Osteoblast (primary cell): ENCODE data around the gene CCNYL1. TPM values are rescaled to one million over a fixed set of nuclear protein-coding genes. Genes with fewer than 3 reads are reported as not detected.

Source experiments
- DNase-seq: peaks from one replicate; pipeline ENCODE4 v3.0.0; 2011; ENCODE audit warnings: low spot score, mixed read lengths; ENCODE audit not compliant: insufficient read length; ENCODE audit errors: missing footprints
- H2AFZ ChIP-seq: 2 replicates; pipeline ENCODE4 v1.6.0; 2011; ENCODE audit warnings: mild to moderate bottlenecking, low read length
- H3K27ac ChIP-seq: 2 replicates; pipeline ENCODE4 v1.5.1; 2011; ENCODE audit warnings: mild to moderate bottlenecking, low read depth, low read length, moderate library complexity
- H3K27me3 ChIP-seq: 2 replicates; pipeline ENCODE4 v1.6.0; 2012; ENCODE audit warnings: mild to moderate bottlenecking, control low read depth, inconsistent platforms, low read length, moderate library complexity; ENCODE audit not compliant: insufficient read depth
- H3K36me3 ChIP-seq: 2 replicates; pipeline ENCODE4 v1.5.1; 2011; ENCODE audit warnings: mild to moderate bottlenecking, low read length, control low read depth, moderate library complexity; ENCODE audit not compliant: insufficient read depth
- H3K4me1 ChIP-seq: 2 replicates; pipeline ENCODE4 v1.5.1; 2011; ENCODE audit warnings: mild to moderate bottlenecking, low read length, control low read depth, moderate library complexity; ENCODE audit not compliant: insufficient read depth
- H3K4me2 ChIP-seq: 2 replicates; pipeline ENCODE4 v1.6.0; 2011; ENCODE audit warnings: mild to moderate bottlenecking, low read length; ENCODE audit not compliant: insufficient read depth
- H3K4me3 ChIP-seq: fragments of 200-600 bp; sonication (generic); 3 replicates; pipeline ENCODE4 v1.5.1; 2012; ENCODE audit warnings: mild to moderate bottlenecking, low read length, inconsistent platforms; ENCODE audit not compliant: insufficient read depth
- H3K79me2 ChIP-seq: 2 replicates; pipeline ENCODE4 v1.6.0; 2012; ENCODE audit warnings: mild to moderate bottlenecking, low read length, control low read depth, inconsistent platforms; ENCODE audit not compliant: insufficient read depth
- H3K9me3 ChIP-seq: 2 replicates; pipeline ENCODE4 v1.5.1; 2011; ENCODE audit warnings: low read depth, low read length, control low read depth
- H4K20me1 ChIP-seq: 2 replicates; pipeline ENCODE4 v1.6.0; 2012; ENCODE audit warnings: mild to moderate bottlenecking, low read length, control low read depth; ENCODE audit not compliant: insufficient read depth
- total RNA-seq: library from RNA; depleted of rRNA; stranded (reverse); fragments of >200 nt; gene quantifications from 2 replicates; pipeline ENCODE4 v1.2.3, GENCODE V29; 2012
- TF ChIP-seq, protein P1 (sequence below): IDR thresholded peaks from 2 replicates; pipeline ENCODE4 v1.5.1; 2011; ENCODE audit warnings: mild to moderate bottlenecking, low read depth, low read length, moderate library complexity; ENCODE audit errors: extremely low read depth

Gene CCNYL1
- total RNA-seq, 1 donor = 15.9 TPM

DNA sequence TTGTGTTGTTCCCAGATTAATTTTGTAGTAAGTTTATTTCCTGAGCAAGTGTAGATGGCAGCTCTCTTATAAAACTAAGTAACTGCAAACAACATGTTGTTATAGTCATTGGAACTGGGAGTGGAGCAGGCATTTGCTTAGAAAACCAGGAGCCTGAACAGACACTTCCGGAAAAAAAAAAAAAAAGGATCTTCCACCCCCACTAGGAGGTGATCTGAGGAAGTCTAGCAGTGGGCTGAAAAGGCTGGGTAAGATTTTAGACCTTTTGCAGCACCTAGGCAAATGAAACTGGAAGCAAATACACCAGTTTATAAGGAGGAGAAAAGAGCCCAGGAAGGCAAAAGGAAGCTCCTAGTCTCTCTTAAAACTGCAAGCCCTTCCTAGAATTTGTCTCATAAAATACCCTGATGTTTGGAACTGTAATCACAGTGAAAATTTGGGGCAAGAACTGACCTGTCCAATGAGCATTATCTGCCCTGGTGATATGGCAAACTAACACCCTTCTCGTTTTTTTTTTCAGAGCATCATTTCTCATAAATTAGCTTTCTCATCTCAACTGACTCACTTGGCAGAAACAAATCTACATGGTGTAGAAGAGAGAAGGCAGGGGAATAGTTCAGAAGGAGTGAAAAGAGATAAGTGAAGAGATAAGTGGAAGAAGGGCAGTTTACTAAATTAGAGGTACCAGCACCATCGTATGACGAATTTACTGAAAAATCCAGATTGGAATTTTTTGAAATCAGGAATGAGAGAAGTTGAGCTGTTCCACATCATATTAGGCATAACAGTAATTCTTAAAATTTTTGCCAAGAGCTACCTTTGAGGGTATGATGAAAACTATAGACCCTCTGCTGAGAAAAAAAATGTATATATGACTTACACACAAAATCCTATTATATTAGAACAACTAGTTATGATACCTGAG, 4.2 kb upstream of the CCNYL1 start:
- H4K20me1 ChIP-seq = no peaks in the 10 kb centered on the region
- peaks cover 6% of the 10 kb centered on the region for H3K79me2 ChIP-seq
- no peak for DNase-seq
- no peaks in the 10 kb centered on the region for H3K36me3 ChIP-seq
- H3K27ac ChIP-seq = no peak overlapping the region
- H2AFZ ChIP-seq = peak overlapping the region; percentile 33
- peak overlapping the region; percentile 1 for H3K4me2 ChIP-seq
- H3K4me3 ChIP-seq = no peak overlapping the region
- no peaks in the 10 kb centered on the region for H3K9me3 ChIP-seq
- no peaks in the 10 kb centered on the region for H3K27me3 ChIP-seq
- peaks cover 10% of the 10 kb centered on the region for H3K4me1 ChIP-seq
- TF ChIP-seq, protein P1, sequence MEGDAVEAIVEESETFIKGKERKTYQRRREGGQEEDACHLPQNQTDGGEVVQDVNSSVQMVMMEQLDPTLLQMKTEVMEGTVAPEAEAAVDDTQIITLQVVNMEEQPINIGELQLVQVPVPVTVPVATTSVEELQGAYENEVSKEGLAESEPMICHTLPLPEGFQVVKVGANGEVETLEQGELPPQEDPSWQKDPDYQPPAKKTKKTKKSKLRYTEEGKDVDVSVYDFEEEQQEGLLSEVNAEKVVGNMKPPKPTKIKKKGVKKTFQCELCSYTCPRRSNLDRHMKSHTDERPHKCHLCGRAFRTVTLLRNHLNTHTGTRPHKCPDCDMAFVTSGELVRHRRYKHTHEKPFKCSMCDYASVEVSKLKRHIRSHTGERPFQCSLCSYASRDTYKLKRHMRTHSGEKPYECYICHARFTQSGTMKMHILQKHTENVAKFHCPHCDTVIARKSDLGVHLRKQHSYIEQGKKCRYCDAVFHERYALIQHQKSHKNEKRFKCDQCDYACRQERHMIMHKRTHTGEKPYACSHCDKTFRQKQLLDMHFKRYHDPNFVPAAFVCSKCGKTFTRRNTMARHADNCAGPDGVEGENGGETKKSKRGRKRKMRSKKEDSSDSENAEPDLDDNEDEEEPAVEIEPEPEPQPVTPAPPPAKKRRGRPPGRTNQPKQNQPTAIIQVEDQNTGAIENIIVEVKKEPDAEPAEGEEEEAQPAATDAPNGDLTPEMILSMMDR = no peak

DNA sequence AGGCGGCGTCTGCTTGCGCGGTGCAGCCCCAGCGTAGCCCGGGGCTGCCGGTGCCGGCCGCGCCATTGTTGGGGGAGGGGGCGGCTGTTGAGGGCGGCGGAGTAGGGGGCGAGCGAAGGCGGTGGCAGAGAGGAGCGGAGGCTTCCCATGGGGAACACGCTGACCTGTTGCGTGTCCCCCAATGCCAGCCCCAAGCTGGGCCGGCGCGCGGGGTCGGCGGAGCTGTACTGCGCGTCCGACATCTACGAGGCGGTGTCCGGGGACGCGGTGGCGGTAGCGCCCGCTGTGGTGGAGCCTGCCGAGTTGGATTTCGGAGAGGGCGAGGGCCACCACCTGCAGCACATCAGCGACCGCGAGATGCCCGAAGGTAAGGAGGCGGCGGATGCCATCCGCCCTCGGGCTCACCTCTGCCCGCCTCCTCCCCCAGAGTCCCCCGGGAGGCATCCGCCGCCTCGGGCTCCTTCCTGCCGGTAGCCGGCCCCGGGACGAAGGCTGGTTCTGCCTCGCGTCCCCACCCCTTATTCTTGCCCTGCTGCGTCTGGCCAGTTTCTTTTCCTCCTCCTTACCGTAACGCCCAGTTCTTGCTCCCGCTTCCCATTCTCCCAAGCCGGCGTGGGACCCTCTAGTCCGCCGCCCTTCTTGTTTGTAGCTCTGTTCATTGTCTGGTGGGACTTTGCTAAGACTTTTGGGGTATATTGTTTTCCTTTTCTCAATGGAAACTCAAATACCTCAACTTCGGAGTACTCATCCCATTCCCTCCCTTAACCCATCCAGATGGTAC, 500 bp downstream of the CCNYL1 start:
- Histone ChIP-seq H3K27me3 (no peaks in the 10 kb centered on the region), H3K4me1 (peaks cover 17% of the 10 kb centered on the region), H3K4me3 (peak overlapping the region; percentile 90), H4K20me1 (no peaks in the 10 kb centered on the region), H3K36me3 (no peaks in the 10 kb centered on the region), H3K79me2 (peaks cover 41% of the 10 kb centered on the region), H3K9me3 (no peaks in the 10 kb centered on the region), H3K4me2 (peak overlapping the region; percentile 88), H2AFZ (peak overlapping the region; percentile 82), H3K27ac (peak overlapping the region; percentile 69)
- TF ChIP-seq, protein P1 = no peak
- no peak for DNase-seq

- no peak for DNase-seq
- Histone ChIP-seq H3K9me3 (no peaks in the 10 kb centered on the region), H2AFZ (no peak overlapping the region), H3K4me2 (no peak overlapping the region), H3K27me3 (no peaks in the 10 kb centered on the region), H3K4me1 (peaks cover 6% of the 10 kb centered on the region), H4K20me1 (peaks cover 15% of the 10 kb centered on the region), H3K79me2 (peaks cover 77% of the 10 kb centered on the region), H3K36me3 (no peaks in the 10 kb centered on the region), H3K27ac (no peak overlapping the region), H3K4me3 (no peak overlapping the region)
- TF ChIP-seq, protein P1 = no peak
Measured at GRCh38 chr2:207716056-207716455, 4.6 kb downstream of the CCNYL1 start.

DNA sequence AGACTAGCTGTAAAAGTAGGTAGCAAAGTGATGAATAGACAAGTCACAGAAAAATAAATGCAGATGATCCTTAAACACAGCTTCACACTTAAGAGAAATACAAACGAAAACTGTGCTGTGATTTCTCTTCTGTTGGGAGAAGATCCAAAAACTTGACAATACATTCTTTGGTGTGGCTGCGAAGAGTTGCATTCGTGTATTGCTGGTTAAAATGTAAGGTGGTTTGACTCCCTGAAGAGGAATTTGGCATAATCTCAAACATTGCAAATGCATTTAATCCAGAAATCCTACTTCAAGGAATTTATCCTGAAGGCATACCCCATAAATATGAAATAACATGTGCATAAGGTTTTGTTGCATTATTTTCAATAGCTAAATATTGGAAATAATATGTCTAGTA, 7.1 kb downstream of the CCNYL1 start:
- H3K79me2 ChIP-seq = peaks cover 76% of the 10 kb centered on the region
- no peaks in the 10 kb centered on the region for H3K27me3 ChIP-seq
- H3K4me1 ChIP-seq = peaks cover 3% of the 10 kb centered on the region
- H2AFZ ChIP-seq = no peak overlapping the region
- H3K4me2 ChIP-seq = no peak overlapping the region
- H3K27ac ChIP-seq = no peak overlapping the region
- H4K20me1 ChIP-seq = peaks cover 15% of the 10 kb centered on the region
- no peak overlapping the region for H3K4me3 ChIP-seq
- no peaks in the 10 kb centered on the region for H3K9me3 ChIP-seq
- TF ChIP-seq, protein P1 = no peak
- H3K36me3 ChIP-seq = no peaks in the 10 kb centered on the region
- no peak for DNase-seq
